Endothelial cell of umbilical vein (primary cell): ENCODE data around the gene TFAP2A.

Experiments used
- CTCF ChIP-seq, 2 donors: IDR thresholded peaks; 1 replicate in 1 of 2; 2 replicates in 1 of 2; pipeline ENCODE4 v1.5.1; 2011; ENCODE audit warnings: low read length in 2 of 2, mild to moderate bottlenecking in 2 of 2, moderate library complexity in 2 of 2, control low read depth in 1 of 2, inconsistent platforms in 1 of 2, low read depth in 1 of 2; ENCODE audit not compliant: insufficient read depth in 1 of 2; ENCODE audit errors: extremely low read depth in 1 of 2
- FOS ChIP-seq: IDR thresholded peaks from 2 replicates; pipeline ENCODE4 v1.6.1; 2011; ENCODE audit warnings: mild to moderate bottlenecking, low read length, moderate library complexity, borderline replicate concordance; ENCODE audit not compliant: insufficient read depth
- JUN ChIP-seq: IDR thresholded peaks from 2 replicates; pipeline ENCODE4 v1.6.1; 2011; ENCODE audit warnings: borderline replicate concordance, low read depth; ENCODE audit not compliant: insufficient read length, insufficient read depth
- MYC ChIP-seq: IDR thresholded peaks from one replicate; pipeline ENCODE4 v1.6.1; 2011; ENCODE audit warnings: mild to moderate bottlenecking, low read depth, low read length
- POLR2A ChIP-seq: IDR thresholded peaks from 2 replicates; pipeline ENCODE4 v1.6.1; 2012; ENCODE audit warnings: low read depth, mild to moderate bottlenecking, control low read depth, low read length

- TF ChIP-seq CTCF (IDR thresholded peaks at IDR 0.05; ENCODE audit: extremely low read depth in 1 of 2, insufficient read depth in 1 of 2, low read depth in 1 of 2, low read length in 2 of 2), result no peak
- TF ChIP-seq MYC, result no peak
- TF ChIP-seq POLR2A, result no peak
- TF ChIP-seq JUN, result no peak
- TF ChIP-seq FOS, result no peak
These were observed 1.6 kb upstream of the TFAP2A start for GRCh38 chr6:10416516-10416862.
